HepG2 (cell line): ENCODE measurements around the gene ROBO2. TPM values are rescaled to one million over a fixed set of nuclear protein-coding genes. Genes with fewer than 3 reads are reported as not detected.

Experiments used
- ATAC-seq: fragments of 200-7000 bp; cut with Tn5 transposase; 3 replicates; pipeline ENCODE4 v1.9.1; 2020; ENCODE audit warnings: mild to moderate bottlenecking, moderate library complexity
- BruUV-seq: library from RNA; stranded (reverse); fragments of 400-500 nt; replicated peaks from 2 replicates; lab custom pipeline; 2021; lab: Mats Ljungman, UMichigan
- CTCF ChIA-PET: fragments of 300-600 bp; formaldehyde crosslinking; extraction: SDS; loops from one replicate; lab custom pipeline; 2021; ENCODE audit warnings: low total read pairs, inconsistent platforms, low intra/inter-chr PET ratio; lab: Yijun Ruan, JAX
- POLR2A ChIA-PET: fragments of 350-600 bp; sonication (Branson Sonifier 250); formaldehyde crosslinking; loops from one replicate; lab custom pipeline; 2020; ENCODE audit warnings: antibody characterized with exemption, inconsistent platforms; lab: Yijun Ruan, JAX
- DNase-seq: peaks from one replicate; pipeline ENCODE4 v3.0.0-alpha.2; 2015; ENCODE audit warnings: low spot score
- FAIRE-seq: peaks from 3 replicates; lab custom pipeline; 2011; peaks lifted over from hg19 to GRCh38; lab: Jason Lieb, UNC
- H2AFZ ChIP-seq: one replicate; pipeline ENCODE4 v1.6.1; 2011; ENCODE audit warnings: low read length, inconsistent platforms
- H3K27ac ChIP-seq: fragments of 300-600 bp; 3 replicates; pipeline ENCODE4 v1.8.0; 2011; ENCODE audit warnings: mixed run types, mild to moderate bottlenecking, mixed read lengths, low read length, inconsistent platforms; ENCODE audit not compliant: insufficient read depth; ENCODE audit errors: extremely low read length
- H3K27me3 ChIP-seq, 2 experiments: fragments of 200-600 bp in 1 of 2; 2 replicates in 1 of 2; 3 replicates in 1 of 2; pipeline versions ENCODE4 v1.6.0 to v1.8.0; 2011; ENCODE audit warnings: low read length in 2 of 2, mild to moderate bottlenecking in 2 of 2, moderate library complexity in 2 of 2, inconsistent platforms in 1 of 2; ENCODE audit not compliant: insufficient read depth in 2 of 2, control insufficient read depth in 1 of 2
- H3K36me3 ChIP-seq, 2 experiments: fragments of 200-600 bp in 1 of 2; replicated peaks in 1 of 2; 2 replicates in 1 of 2; 3 replicates in 1 of 2; pipeline versions ENCODE4 v1.5.1 to v1.8.0; 2011; ENCODE audit warnings: low read length in 2 of 2, inconsistent platforms in 1 of 2; ENCODE audit not compliant: insufficient read depth in 2 of 2, control insufficient read depth in 1 of 2
- H3K4me1 ChIP-seq: 2 replicates; pipeline ENCODE4 v1.5.1; 2012; ENCODE audit warnings: low read length, inconsistent platforms; ENCODE audit not compliant: insufficient read depth
- H3K4me2 ChIP-seq: 2 replicates; pipeline ENCODE4 v1.6.0; 2011; ENCODE audit warnings: low read depth, low read length, inconsistent platforms
- H3K4me3 ChIP-seq, 3 experiments: fragments of 200-600 bp in 1 of 3; sonication (generic), shearing (Covaris generic) in 1 of 3; replicated peaks in 1 of 3; 2 replicates each; pipeline ENCODE4 v1.5.1; 2011 to 2016; ENCODE audit warnings: low read length in 3 of 3, inconsistent platforms in 2 of 3, low read depth in 2 of 3, mild to moderate bottlenecking in 2 of 3, control low read depth in 1 of 3, mixed read lengths in 1 of 3; ENCODE audit not compliant: insufficient read depth in 1 of 3
- H3K79me2 ChIP-seq: one replicate; pipeline ENCODE4 v1.6.1; 2011; ENCODE audit warnings: low read length, inconsistent platforms; ENCODE audit not compliant: insufficient read depth
- H3K9ac ChIP-seq: 2 replicates; pipeline ENCODE4 v1.6.0; 2011; ENCODE audit warnings: mild to moderate bottlenecking, low read depth, low read length, inconsistent platforms; ENCODE audit not compliant: insufficient read depth
- H3K9me3 ChIP-seq: 2 replicates; pipeline ENCODE4 v1.5.1; 2012; ENCODE audit warnings: mild to moderate bottlenecking, low read length
- H4K20me1 ChIP-seq: 2 replicates; pipeline ENCODE4 v1.6.0; 2011; ENCODE audit warnings: inconsistent platforms, mild to moderate bottlenecking, low read length, moderate library complexity; ENCODE audit not compliant: insufficient read depth
- EZH2 ChIP-seq: conservative IDR thresholded peaks from 2 replicates; pipeline ENCODE4 v1.6.1; 2012; ENCODE audit warnings: mild to moderate bottlenecking, low read depth, low read length, moderate library complexity
- KLF11 ChIP-seq: IDR thresholded peaks from 2 replicates; pipeline ENCODE4 v1.6.1; 2016; ENCODE audit warnings: missing compliant biosample characterization
- ZFP36 ChIP-seq: fragments of 150-350 bp; IDR thresholded peaks from 2 replicates; pipeline ENCODE4 v1.6.1; 2018; ENCODE audit warnings: borderline replicate concordance, low read length, low read depth; ENCODE audit not compliant: partially characterized antibody
- ZNF234 ChIP-seq: sonication (generic); formaldehyde crosslinking; conservative IDR thresholded peaks from 2 replicates; pipeline ENCODE4 v1.5.1; 2020; ENCODE audit warnings: mild to moderate bottlenecking, missing genetic modification reagents
- ZNF549 ChIP-seq: sonication (generic); formaldehyde crosslinking; IDR thresholded peaks from 2 replicates; pipeline ENCODE4 v1.5.0; 2020; ENCODE audit warnings: missing genetic modification reagents
- ZNF577 ChIP-seq: sonication (generic); formaldehyde crosslinking; IDR thresholded peaks from 2 replicates; pipeline ENCODE4 v1.4.0; 2020; ENCODE audit warnings: mild to moderate bottlenecking, low read depth, missing genetic modification reagents, borderline replicate concordance
- ZNF839 ChIP-seq: sonication (generic); formaldehyde crosslinking; IDR thresholded peaks from 2 replicates; pipeline ENCODE4 v1.4.0; 2020; ENCODE audit warnings: missing genetic modification reagents, mild to moderate bottlenecking, borderline replicate concordance
- ZSCAN29 ChIP-seq: sonication (generic); formaldehyde crosslinking; conservative IDR thresholded peaks from 2 replicates; pipeline ENCODE4 v1.4.0; 2020; ENCODE audit warnings: mild to moderate bottlenecking, missing genetic modification reagents
- WGBS: methylation state at CpG from one replicate; pipeline ENCODE4 v1.1.6; 2017; ENCODE audit warnings: low lambda C conversion rate; 5-methylcytosine and 5-hydroxymethylcytosine counted together
- in situ Hi-C: cut with HindIII; loops from 2 replicates; pipeline ENCODE4 v1.10.0; 2017; ENCODE audit warnings: low pct_unique_long_range_greater_than_20kb; ENCODE audit not compliant: extremely low pct_ligation_motif_present
- intact Hi-C: fragments of 100-400 bp; cut with micrococcal nuclease; formaldehyde crosslinking; loops from one replicate; pipeline ENCODE4 v1.10.0; 2022; ENCODE audit not compliant: unreplicated experiment
- polyA plus RNA-seq, 8 experiments: library from polyadenylated mRNA; depleted of rRNA in 3 of 8; stranded (reverse) in 7 of 8; unstranded in 1 of 8; fragments of >200 nt; fragmentation: Illumina TruSeq in 4 of 8; extraction: Trizol in 4 of 8; gene quantifications; 2 replicates each; pipeline versions ENCODE4 v1.2.1 to v1.2.3, GENCODE V29; 2011 to 2016; ENCODE audit warnings: low read depth in 4 of 8, missing spikeins in 1 of 8, mixed read lengths in 1 of 8; ENCODE audit not compliant: insufficient read depth in 1 of 8
- total RNA-seq, 5 experiments: library from RNA; depleted of rRNA; stranded (reverse); fragments of >200 nt; fragmentation: Illumina TruSeq; extraction: Trizol; gene quantifications; 2 replicates each; pipeline ENCODE4 v1.2.3, GENCODE V29; 2016; ENCODE audit warnings: low read depth in 1 of 5
- TF ChIP-seq, protein P1 (sequence below): sonication (generic); formaldehyde crosslinking; IDR thresholded peaks from 2 replicates; pipeline ENCODE4 v1.5.1; 2020; ENCODE audit warnings: mild to moderate bottlenecking, missing genetic modification reagents, borderline replicate concordance
- TF ChIP-seq, protein P2 (sequence below): IDR thresholded peaks from 2 replicates; pipeline ENCODE4 v1.6.1; 2012; ENCODE audit warnings: low read length, improper control_type of control experiment

The ROBO2 gene
- total and polyA plus RNA-seq, 2 of the 13 experiments (the other 11 are each of a cell fraction or from before 2014, with no cell fraction given) = not detected

DNA sequence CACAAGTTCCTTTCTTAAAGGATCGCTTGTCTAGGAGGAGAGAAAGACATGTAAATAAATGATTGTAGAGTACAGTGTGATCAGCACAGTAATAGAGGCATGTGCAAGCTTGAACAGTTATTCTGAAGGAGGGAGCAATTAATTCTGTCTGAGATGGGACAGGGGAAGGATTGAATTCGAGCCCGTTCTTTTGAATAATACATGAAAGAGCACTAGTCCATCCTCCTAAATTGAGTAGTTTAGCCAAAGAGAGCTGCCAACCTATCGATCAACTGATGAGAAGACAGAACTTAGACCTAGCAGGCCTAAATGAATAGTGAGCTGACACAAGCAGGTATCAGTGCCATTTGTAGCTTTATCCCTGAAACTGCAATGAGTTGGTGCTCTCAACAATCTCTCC, 142.4 kb downstream of the ROBO2 start:
- ChIA-PET POLR2A (no interaction called here), CTCF (no interaction called here)
- Histone ChIP-seq H4K20me1 (no peaks in the 10 kb centered on the region), H3K27me3 (no peaks in the 10 kb centered on the region), H3K27ac (no peak overlapping the region), H3K36me3 (no peaks in the 10 kb centered on the region), H3K4me2 (no peak overlapping the region), H3K4me1 (no peaks in the 10 kb centered on the region), H3K4me3 (no peak overlapping the region), H3K9me3 (no peaks in the 10 kb centered on the region), H3K9ac (no peak overlapping the region), H2AFZ (no peak overlapping the region), H3K79me2 (no peaks in the 10 kb centered on the region)
- WGBS = 34% methylated on average over 4 of the region's 4 CpGs
- FAIRE-seq = no peak
- in situ Hi-C loops (no loop called here), intact Hi-C loops (no loop called here)
- DNase-seq = no peak
- no TSS peak for BruUV-seq
- no peak for ATAC-seq
- TF ChIP-seq ZNF234 (CRISPR knock-in tag) = no peak
- no peak for TF ChIP-seq KLF11 (CRISPR knock-in tag)
- TF ChIP-seq, protein P1, sequence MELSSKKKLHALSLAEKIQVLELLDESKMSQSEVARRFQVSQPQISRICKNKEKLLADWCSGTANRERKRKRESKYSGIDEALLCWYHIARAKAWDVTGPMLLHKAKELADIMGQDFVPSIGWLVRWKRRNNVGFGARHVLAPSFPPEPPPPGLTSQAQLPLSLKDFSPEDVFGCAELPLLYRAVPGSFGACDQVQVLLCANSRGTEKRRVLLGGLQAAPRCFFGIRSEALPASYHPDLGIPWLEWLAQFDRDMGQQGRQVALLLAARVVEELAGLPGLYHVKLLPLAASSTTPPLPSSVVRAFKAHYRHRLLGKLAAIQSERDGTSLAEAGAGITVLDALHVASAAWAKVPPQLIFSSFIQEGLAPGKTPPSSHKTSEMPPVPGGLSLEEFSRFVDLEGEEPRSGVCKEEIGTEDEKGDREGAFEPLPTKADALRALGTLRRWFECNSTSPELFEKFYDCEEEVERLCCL (CRISPR knock-in tag) = no peak
- TF ChIP-seq ZNF839 (CRISPR knock-in tag) = no peak
- no peak for TF ChIP-seq ZFP36
- TF ChIP-seq, protein P2, sequence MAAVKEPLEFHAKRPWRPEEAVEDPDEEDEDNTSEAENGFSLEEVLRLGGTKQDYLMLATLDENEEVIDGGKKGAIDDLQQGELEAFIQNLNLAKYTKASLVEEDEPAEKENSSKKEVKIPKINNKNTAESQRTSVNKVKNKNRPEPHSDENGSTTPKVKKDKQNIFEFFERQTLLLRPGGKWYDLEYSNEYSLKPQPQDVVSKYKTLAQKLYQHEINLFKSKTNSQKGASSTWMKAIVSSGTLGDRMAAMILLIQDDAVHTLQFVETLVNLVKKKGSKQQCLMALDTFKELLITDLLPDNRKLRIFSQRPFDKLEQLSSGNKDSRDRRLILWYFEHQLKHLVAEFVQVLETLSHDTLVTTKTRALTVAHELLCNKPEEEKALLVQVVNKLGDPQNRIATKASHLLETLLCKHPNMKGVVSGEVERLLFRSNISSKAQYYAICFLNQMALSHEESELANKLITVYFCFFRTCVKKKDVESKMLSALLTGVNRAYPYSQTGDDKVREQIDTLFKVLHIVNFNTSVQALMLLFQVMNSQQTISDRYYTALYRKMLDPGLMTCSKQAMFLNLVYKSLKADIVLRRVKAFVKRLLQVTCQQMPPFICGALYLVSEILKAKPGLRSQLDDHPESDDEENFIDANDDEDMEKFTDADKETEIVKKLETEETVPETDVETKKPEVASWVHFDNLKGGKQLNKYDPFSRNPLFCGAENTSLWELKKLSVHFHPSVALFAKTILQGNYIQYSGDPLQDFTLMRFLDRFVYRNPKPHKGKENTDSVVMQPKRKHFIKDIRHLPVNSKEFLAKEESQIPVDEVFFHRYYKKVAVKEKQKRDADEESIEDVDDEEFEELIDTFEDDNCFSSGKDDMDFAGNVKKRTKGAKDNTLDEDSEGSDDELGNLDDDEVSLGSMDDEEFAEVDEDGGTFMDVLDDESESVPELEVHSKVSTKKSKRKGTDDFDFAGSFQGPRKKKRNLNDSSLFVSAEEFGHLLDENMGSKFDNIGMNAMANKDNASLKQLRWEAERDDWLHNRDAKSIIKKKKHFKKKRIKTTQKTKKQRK = no peak
- TF ChIP-seq EZH2 = no peak
- TF ChIP-seq ZNF577 (CRISPR knock-in tag) = no peak
- no peak for TF ChIP-seq ZNF549 (CRISPR knock-in tag)
- no peak for TF ChIP-seq ZSCAN29 (CRISPR knock-in tag)
